ENCODE measurements around the gene NOXO1.
A peak's percentile ranks its signal among the peaks of the same experiment; 100 is the strongest.

DNA sequence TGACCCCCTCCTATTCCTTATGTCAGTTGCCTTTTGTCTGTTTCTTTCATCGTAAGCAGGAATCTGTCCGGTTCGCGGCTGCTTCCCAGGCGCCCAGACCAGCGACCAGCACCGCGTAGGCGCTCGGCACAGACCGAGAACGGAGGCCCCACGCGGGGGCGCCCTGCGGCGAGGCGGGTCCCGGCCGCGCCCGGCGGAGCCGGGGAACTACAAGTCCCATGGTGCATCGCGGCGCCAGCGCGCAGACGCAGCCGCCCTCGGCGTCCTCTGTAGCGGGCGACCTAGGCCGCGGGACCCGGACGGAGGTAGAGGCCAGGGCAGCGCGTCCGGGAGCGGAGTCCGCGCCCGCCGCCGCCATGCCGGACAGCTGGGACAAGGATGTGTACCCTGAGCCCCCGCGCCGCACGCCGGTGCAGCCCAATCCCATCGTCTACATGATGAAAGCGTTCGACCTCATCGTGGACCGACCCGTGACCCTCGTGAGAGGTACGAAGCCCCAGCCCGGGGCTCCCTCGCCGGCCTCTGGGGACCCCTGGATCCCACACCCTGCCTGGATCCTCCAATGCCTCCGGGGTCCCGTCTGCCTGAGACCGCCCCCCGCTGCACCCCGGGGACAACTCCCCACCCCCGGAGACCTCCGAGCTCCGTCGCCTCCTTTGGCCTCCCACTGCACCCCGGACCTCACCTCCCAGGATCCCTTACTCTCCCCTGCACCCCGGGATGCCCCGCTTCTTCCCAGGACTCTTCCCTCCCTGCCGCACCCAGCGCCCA lies 21.8 kb downstream of the NOXO1 start, which contains the start of gene NDUFB10:
- TF ChIP-seq YY1 (IDR thresholded peaks at IDR 0.05; ENCODE audit: insufficient read depth, insufficient read length) (peak; percentile 7), ZNF274 (IDR thresholded peaks at IDR 0.05; ENCODE audit: low read depth, low read length) (no peak), SUZ12 (IDR thresholded peaks at IDR 0.05; ENCODE audit: extremely low read depth, insufficient read depth, insufficient read length) (no peak)

Data from NT2/D1 (cell line).